HFF-Myc (cell line): ENCODE results near the gene MAN1A2.

Experiments
- DNase-seq: peaks from one replicate; pipeline ENCODE4 v3.0.0-alpha.2; 2011; ENCODE audit warnings: low read depth; ENCODE audit errors: extremely low read depth
- H3K4me3 ChIP-seq: replicated peaks from 2 replicates; pipeline ENCODE4 v1.5.1; 2011; ENCODE audit warnings: low read depth, mild to moderate bottlenecking, control low read depth, low read length
- CTCF ChIP-seq: IDR thresholded peaks from 2 replicates; pipeline ENCODE4 v1.5.1; 2012; ENCODE audit warnings: mild to moderate bottlenecking, low read depth, low read length, control low read depth; ENCODE audit errors: missing control alignments

The MAN1A2 gene

GRCh38 chr1:117364240-117364639, 3.0 kb upstream of the MAN1A2 start:
- no peak overlapping the region for H3K4me3 ChIP-seq
- DNase-seq, result no peak
- TF ChIP-seq CTCF, result no peak

GRCh38 chr1:117365350-117366176, 1.7 kb upstream of the MAN1A2 start:
- no peak for DNase-seq
- TF ChIP-seq CTCF, result no peak
- H3K4me3 ChIP-seq, result peak overlapping the region; percentile 87

- TF ChIP-seq CTCF, result no peak
- DNase-seq, result no peak
- H3K4me3 ChIP-seq, result peak overlapping the region; percentile 87
Measured at GRCh38 chr1:117366177-117367045, 838 bp upstream of the MAN1A2 start.

- no peak for TF ChIP-seq CTCF
- no peak for DNase-seq
- peak overlapping the region; percentile 87 for H3K4me3 ChIP-seq
Measured at GRCh38 chr1:117368116-117369108, 1.2 kb downstream of the MAN1A2 start.

- H3K4me3 ChIP-seq, result peak overlapping the region; percentile 87
- no peak for DNase-seq
- TF ChIP-seq CTCF, result no peak
Measured at GRCh38 chr1:117370071-117370470, 2.8 kb downstream of the MAN1A2 start.

- no peak for TF ChIP-seq CTCF
- H3K4me3 ChIP-seq, result peak overlapping the region; percentile 87
- DNase-seq, result no peak
Measured at GRCh38 chr1:117370509-117370908, 3.3 kb downstream of the MAN1A2 start.
